GM23338 (cell line): ENCODE results near the gene GAK. TPM values are rescaled to one million over a fixed set of nuclear protein-coding genes. Genes with fewer than 3 reads are reported as not detected.

Experiments used
- ATAC-seq: fragments of 200-7000 bp; cut with Tn5 transposase; 3 replicates; pipeline ENCODE4 v1.9.1; 2020
- DNase-seq: peaks from one replicate; pipeline ENCODE4 v3.0.0-alpha.2; 2015; ENCODE audit warnings: low spot score
- H2AFZ ChIP-seq: fragments of 200-600 bp; sonication (generic); 2 replicates; pipeline ENCODE4 v1.8.0; 2016; ENCODE audit warnings: antibody characterized with exemption, mild to moderate bottlenecking, moderate library complexity
- H3F3A ChIP-seq: fragments of 200-600 bp; sonication (generic); replicated peaks from 2 replicates; pipeline ENCODE4 v1.8.0; 2017; ENCODE audit warnings: antibody characterized with exemption, mixed run types, low read depth
- H3K27ac ChIP-seq: fragments of 200-600 bp; sonication (generic); 2 replicates; pipeline ENCODE4 v1.6.1; 2016; ENCODE audit warnings: low read depth
- H3K27me3 ChIP-seq: fragments of 200-600 bp; sonication (generic); 2 replicates; pipeline ENCODE4 v1.8.0; 2016; ENCODE audit warnings: mild to moderate bottlenecking, mixed run types, moderate library complexity; ENCODE audit not compliant: insufficient read depth
- H3K36me3 ChIP-seq: fragments of 200-600 bp; sonication (generic); 2 replicates; pipeline ENCODE4 v1.8.0; 2016; ENCODE audit warnings: mild to moderate bottlenecking; ENCODE audit not compliant: insufficient read depth
- H3K4me1 ChIP-seq: fragments of 200-600 bp; sonication (generic); 2 replicates; pipeline ENCODE4 v1.8.0; 2016; ENCODE audit warnings: mild to moderate bottlenecking, moderate library complexity; ENCODE audit not compliant: insufficient read depth
- H3K4me2 ChIP-seq: fragments of 200-600 bp; sonication (generic); 2 replicates; pipeline ENCODE4 v1.7.1; 2017; ENCODE audit warnings: mixed run types
- H3K4me3 ChIP-seq: fragments of 200-600 bp; sonication (generic); 2 replicates; pipeline ENCODE4 v1.6.1; 2016; ENCODE audit warnings: mixed run types
- H3K79me2 ChIP-seq: fragments of 200-600 bp; sonication (generic); replicated peaks from 2 replicates; pipeline ENCODE4 v1.8.0; 2017; ENCODE audit warnings: mild to moderate bottlenecking; ENCODE audit not compliant: insufficient read depth
- H3K9me2 ChIP-seq: fragments of 200-600 bp; sonication (generic); 2 replicates; pipeline ENCODE4 v1.8.0; 2017; ENCODE audit not compliant: insufficient read depth
- H4K20me1 ChIP-seq: fragments of 200-600 bp; sonication (generic); replicated peaks from 2 replicates; pipeline ENCODE4 v1.8.0; 2017; ENCODE audit warnings: mild to moderate bottlenecking; ENCODE audit not compliant: insufficient read depth
- H3K27ac Mint-ChIP-seq: 2 replicates; pipeline ENCODE4 v1.8.0; 2020; ENCODE audit warnings: inconsistent platforms, mild to moderate bottlenecking, moderate library complexity, mixed read lengths
- H3K27me3 Mint-ChIP-seq: 3 replicates; pipeline ENCODE4 v1.8.0; 2022; ENCODE audit warnings: low read depth, mild to moderate bottlenecking, moderate library complexity, mixed read lengths, inconsistent platforms; ENCODE audit not compliant: insufficient read depth, poor library complexity
- H3K36me3 Mint-ChIP-seq: 3 replicates; pipeline ENCODE4 v1.8.0; 2021; ENCODE audit warnings: low read depth, mild to moderate bottlenecking, inconsistent platforms, moderate library complexity, mixed read lengths
- H3K4me1 Mint-ChIP-seq: 3 replicates; pipeline ENCODE4 v1.8.0; 2020; ENCODE audit warnings: mild to moderate bottlenecking, inconsistent platforms, mixed read lengths
- H3K4me3 Mint-ChIP-seq: 3 replicates; pipeline ENCODE4 v1.8.0; 2021; ENCODE audit warnings: moderate library complexity, mild to moderate bottlenecking, inconsistent platforms, mixed read lengths
- H3K9me3 Mint-ChIP-seq: 3 replicates; pipeline ENCODE4 v1.8.0; 2020; ENCODE audit warnings: moderate library complexity, mild to moderate bottlenecking, inconsistent platforms, mixed read lengths
- CREB1 ChIP-seq: fragments of 250-450 bp; sonication (Bioruptor Pico); IDR thresholded peaks from 2 replicates; pipeline ENCODE4 v1.5.0; 2020; ENCODE audit warnings: low read depth, mild to moderate bottlenecking, moderate library complexity
- JUNB ChIP-seq: IDR thresholded peaks from one replicate; pipeline ENCODE4 v1.6.1; 2016; ENCODE audit warnings: antibody characterized with exemption; ENCODE audit not compliant: unreplicated experiment
- NANOG ChIP-seq: IDR thresholded peaks from 2 replicates; pipeline ENCODE4 v1.6.1; 2016; ENCODE audit warnings: antibody characterized with exemption, borderline replicate concordance
- polyA plus RNA-seq: library from polyadenylated mRNA; unstranded; fragments of >200 nt; fragmentation: Nextera tagmentation; extraction: Ambion mirVana; gene quantifications from 2 replicates; pipeline ENCODE4 v1.2.1, GENCODE V29; 2016
- total RNA-seq: library from RNA; depleted of rRNA; stranded (reverse); fragments of >200 nt; shearing (Covaris generic); gene quantifications from 2 replicates; pipeline ENCODE4 v1.2.3, GENCODE V29; 2014
- TF ChIP-seq, protein P1 (sequence below): fragments of 250-450 bp; sonication (Bioruptor Pico); IDR thresholded peaks from 2 replicates; pipeline ENCODE4 v1.5.0; 2020; ENCODE audit warnings: mild to moderate bottlenecking, moderate library complexity
- TF ChIP-seq, protein P2 (sequence below): IDR thresholded peaks from 2 replicates; pipeline ENCODE4 v1.6.1; 2016; ENCODE audit warnings: antibody characterized with exemption
- TF ChIP-seq, protein P3 (sequence below): IDR thresholded peaks from one replicate; pipeline ENCODE4 v1.6.1; 2018; ENCODE audit warnings: antibody characterized with exemption; ENCODE audit not compliant: unreplicated experiment
- TF ChIP-seq, protein P4 (sequence below), 2 experiments: fragments of 200-600 bp in 1 of 2; sonication (generic) in 1 of 2; conservative IDR thresholded peaks; 2 replicates each; pipeline versions ENCODE4 v1.5.1 to v1.6.1; 2016 to 2017; ENCODE audit warnings: antibody characterized with exemption in 2 of 2, low read depth in 2 of 2, mild to moderate bottlenecking in 2 of 2, moderate library complexity in 1 of 2

GAK gene
- total and polyA plus RNA-seq, 2 experiments from 2014 or later = 48.5 to 124 TPM

DNA sequence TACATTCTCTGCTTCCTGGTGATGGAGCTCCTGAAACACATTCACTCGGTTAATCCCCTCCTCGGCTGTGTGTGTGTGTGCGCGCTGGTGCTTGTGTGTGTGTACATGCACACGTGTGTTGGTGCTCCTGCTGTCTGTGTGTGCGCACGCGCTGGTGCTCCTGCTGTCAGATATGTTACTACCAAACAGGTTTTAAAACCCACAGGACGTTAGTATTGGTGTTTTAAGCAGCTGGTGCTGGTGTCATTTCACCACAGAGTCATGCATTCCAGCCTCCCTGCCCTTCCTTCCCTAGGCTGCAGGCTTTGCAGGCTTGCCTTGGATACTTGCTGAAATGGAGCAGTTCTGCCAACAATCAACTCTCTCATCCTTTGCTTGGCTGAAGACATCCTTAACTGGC lies 58.1 kb downstream of the GAK start (continued):
- TF ChIP-seq, protein P1, sequence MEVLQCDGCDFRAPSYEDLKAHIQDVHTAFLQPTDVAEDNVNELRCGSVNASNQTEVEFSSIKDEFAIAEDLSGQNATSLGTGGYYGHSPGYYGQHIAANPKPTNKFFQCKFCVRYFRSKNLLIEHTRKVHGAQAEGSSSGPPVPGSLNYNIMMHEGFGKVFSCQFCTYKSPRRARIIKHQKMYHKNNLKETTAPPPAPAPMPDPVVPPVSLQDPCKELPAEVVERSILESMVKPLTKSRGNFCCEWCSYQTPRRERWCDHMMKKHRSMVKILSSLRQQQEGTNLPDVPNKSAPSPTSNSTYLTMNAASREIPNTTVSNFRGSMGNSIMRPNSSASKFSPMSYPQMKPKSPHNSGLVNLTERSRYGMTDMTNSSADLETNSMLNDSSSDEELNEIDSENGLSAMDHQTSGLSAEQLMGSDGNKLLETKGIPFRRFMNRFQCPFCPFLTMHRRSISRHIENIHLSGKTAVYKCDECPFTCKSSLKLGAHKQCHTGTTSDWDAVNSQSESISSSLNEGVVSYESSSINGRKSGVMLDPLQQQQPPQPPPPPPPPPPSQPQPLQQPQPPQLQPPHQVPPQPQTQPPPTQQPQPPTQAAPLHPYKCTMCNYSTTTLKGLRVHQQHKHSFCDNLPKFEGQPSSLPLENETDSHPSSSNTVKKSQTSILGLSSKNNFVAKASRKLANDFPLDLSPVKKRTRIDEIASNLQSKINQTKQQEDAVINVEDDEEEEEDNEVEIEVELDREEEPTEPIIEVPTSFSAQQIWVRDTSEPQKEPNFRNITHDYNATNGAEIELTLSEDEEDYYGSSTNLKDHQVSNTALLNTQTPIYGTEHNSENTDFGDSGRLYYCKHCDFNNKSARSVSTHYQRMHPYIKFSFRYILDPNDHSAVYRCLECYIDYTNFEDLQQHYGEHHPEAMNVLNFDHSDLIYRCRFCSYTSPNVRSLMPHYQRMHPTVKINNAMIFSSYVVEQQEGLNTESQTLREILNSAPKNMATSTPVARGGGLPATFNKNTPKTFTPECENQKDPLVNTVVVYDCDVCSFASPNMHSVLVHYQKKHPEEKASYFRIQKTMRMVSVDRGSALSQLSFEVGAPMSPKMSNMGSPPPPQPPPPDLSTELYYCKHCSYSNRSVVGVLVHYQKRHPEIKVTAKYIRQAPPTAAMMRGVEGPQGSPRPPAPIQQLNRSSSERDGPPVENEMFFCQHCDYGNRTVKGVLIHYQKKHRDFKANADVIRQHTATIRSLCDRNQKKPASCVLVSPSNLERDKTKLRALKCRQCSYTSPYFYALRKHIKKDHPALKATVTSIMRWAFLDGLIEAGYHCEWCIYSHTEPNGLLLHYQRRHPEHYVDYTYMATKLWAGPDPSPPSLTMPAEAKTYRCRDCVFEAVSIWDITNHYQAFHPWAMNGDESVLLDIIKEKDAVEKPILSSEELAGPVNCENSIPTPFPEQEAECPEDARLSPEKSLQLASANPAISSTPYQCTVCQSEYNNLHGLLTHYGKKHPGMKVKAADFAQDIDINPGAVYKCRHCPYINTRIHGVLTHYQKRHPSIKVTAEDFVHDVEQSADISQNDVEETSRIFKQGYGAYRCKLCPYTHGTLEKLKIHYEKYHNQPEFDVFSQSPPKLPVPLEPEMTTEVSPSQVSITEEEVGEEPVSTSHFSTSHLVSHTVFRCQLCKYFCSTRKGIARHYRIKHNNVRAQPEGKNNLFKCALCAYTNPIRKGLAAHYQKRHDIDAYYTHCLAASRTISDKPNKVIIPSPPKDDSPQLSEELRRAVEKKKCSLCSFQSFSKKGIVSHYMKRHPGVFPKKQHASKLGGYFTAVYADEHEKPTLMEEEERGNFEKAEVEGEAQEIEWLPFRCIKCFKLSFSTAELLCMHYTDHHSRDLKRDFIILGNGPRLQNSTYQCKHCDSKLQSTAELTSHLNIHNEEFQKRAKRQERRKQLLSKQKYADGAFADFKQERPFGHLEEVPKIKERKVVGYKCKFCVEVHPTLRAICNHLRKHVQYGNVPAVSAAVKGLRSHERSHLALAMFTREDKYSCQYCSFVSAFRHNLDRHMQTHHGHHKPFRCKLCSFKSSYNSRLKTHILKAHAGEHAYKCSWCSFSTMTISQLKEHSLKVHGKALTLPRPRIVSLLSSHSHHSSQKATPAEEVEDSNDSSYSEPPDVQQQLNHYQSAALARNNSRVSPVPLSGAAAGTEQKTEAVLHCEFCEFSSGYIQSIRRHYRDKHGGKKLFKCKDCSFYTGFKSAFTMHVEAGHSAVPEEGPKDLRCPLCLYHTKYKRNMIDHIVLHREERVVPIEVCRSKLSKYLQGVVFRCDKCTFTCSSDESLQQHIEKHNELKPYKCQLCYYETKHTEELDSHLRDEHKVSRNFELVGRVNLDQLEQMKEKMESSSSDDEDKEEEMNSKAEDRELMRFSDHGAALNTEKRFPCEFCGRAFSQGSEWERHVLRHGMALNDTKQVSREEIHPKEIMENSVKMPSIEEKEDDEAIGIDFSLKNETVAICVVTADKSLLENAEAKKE (CRISPR knock-in tag) = no peak
- no peak for TF ChIP-seq CREB1 (CRISPR knock-in tag)
- TF ChIP-seq JUNB = no peak
- TF ChIP-seq, protein P2, sequence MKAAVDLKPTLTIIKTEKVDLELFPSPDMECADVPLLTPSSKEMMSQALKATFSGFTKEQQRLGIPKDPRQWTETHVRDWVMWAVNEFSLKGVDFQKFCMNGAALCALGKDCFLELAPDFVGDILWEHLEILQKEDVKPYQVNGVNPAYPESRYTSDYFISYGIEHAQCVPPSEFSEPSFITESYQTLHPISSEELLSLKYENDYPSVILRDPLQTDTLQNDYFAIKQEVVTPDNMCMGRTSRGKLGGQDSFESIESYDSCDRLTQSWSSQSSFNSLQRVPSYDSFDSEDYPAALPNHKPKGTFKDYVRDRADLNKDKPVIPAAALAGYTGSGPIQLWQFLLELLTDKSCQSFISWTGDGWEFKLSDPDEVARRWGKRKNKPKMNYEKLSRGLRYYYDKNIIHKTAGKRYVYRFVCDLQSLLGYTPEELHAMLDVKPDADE = no peak

DNA sequence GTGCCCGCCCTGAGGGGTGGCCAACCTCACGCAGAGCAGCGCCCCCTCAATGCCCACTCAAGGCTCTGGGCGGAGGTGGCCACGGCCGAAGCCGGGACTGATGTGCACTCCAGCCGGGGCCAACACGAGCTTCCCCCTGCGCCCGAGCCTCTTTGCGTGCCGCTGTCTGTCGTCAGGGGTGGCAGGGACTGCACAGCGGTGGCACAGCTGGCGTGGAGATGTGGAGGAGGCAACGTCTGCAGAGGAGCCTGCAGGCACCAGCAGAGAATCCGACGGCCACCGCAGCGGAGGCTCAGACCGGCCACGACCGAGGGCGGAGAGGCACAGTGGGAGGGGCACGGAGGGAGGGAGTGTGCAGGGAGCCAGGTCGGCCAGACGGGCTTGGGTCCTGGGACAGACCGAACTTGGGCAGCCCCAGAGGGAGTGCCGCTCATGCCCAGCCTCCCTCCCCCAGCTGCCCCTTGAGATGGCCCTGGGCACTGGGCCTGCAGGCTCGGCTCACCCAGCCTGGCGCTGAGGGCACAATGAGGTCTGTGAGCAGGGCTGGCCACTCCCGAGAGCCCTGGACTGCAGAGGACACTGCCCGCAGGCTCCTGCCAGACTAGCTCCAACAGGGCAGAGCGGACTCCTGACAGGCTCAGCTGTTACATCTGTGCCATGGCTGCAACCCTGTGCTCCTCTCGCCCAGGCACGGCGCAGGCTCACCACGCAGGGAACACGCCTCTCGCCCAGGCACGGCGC lies 59.7 kb downstream of the GAK start:
- no peaks in the 10 kb centered on the region for H4K20me1 ChIP-seq
- no peak overlapping the region for H2AFZ ChIP-seq
- H3K27me3 ChIP-seq = no peaks in the 10 kb centered on the region
- no peak overlapping the region for H3K27ac ChIP-seq
- no peaks in the 10 kb centered on the region for H3K9me2 ChIP-seq
- Mint-ChIP-seq H3K36me3 (peaks cover 41% of the 10 kb centered on the region), H3K4me3 (no peak overlapping the region), H3K9me3 (0 out of 3 replicates have a peak, but pooled peaks cover 4% of the 10 kb centered on the region), H3K4me1 (no peaks in the 10 kb centered on the region; the same call in 2 of the 3 replicates), H3K27me3 (peaks cover 6% of the 10 kb centered on the region), H3K27ac (no peak overlapping the region)
- no peak overlapping the region for H3K4me3 ChIP-seq
- no peaks in the 10 kb centered on the region for H3K4me1 ChIP-seq
- no peaks in the 10 kb centered on the region for H3K79me2 ChIP-seq
- H3F3A ChIP-seq = peaks cover 18% of the 10 kb centered on the region
- H3K36me3 ChIP-seq = no peaks in the 10 kb centered on the region
- ATAC-seq (no peak), DNase-seq (no peak)
- TF ChIP-seq, protein P3, sequence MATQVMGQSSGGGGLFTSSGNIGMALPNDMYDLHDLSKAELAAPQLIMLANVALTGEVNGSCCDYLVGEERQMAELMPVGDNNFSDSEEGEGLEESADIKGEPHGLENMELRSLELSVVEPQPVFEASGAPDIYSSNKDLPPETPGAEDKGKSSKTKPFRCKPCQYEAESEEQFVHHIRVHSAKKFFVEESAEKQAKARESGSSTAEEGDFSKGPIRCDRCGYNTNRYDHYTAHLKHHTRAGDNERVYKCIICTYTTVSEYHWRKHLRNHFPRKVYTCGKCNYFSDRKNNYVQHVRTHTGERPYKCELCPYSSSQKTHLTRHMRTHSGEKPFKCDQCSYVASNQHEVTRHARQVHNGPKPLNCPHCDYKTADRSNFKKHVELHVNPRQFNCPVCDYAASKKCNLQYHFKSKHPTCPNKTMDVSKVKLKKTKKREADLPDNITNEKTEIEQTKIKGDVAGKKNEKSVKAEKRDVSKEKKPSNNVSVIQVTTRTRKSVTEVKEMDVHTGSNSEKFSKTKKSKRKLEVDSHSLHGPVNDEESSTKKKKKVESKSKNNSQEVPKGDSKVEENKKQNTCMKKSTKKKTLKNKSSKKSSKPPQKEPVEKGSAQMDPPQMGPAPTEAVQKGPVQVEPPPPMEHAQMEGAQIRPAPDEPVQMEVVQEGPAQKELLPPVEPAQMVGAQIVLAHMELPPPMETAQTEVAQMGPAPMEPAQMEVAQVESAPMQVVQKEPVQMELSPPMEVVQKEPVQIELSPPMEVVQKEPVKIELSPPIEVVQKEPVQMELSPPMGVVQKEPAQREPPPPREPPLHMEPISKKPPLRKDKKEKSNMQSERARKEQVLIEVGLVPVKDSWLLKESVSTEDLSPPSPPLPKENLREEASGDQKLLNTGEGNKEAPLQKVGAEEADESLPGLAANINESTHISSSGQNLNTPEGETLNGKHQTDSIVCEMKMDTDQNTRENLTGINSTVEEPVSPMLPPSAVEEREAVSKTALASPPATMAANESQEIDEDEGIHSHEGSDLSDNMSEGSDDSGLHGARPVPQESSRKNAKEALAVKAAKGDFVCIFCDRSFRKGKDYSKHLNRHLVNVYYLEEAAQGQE = no peak
- TF ChIP-seq, protein P4, sequence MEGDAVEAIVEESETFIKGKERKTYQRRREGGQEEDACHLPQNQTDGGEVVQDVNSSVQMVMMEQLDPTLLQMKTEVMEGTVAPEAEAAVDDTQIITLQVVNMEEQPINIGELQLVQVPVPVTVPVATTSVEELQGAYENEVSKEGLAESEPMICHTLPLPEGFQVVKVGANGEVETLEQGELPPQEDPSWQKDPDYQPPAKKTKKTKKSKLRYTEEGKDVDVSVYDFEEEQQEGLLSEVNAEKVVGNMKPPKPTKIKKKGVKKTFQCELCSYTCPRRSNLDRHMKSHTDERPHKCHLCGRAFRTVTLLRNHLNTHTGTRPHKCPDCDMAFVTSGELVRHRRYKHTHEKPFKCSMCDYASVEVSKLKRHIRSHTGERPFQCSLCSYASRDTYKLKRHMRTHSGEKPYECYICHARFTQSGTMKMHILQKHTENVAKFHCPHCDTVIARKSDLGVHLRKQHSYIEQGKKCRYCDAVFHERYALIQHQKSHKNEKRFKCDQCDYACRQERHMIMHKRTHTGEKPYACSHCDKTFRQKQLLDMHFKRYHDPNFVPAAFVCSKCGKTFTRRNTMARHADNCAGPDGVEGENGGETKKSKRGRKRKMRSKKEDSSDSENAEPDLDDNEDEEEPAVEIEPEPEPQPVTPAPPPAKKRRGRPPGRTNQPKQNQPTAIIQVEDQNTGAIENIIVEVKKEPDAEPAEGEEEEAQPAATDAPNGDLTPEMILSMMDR (conservative IDR thresholded peaks at IDR 0.05; ENCODE audit: low read depth in 2 of 2) = no peak
- TF ChIP-seq NANOG = no peak
- H3K4me2 ChIP-seq = no peak overlapping the region
